GOT3 (cell line): ENCODE data around the gene PKD1L1.
A peak's percentile ranks its signal among the peaks of the same experiment; 100 is the strongest.
"Not testable (repeated sequence)": the region's sequence is repeated elsewhere in the genome, so short reads cannot be mapped to it uniquely, and the experiment has no call there.

Source experiments
- DNase-seq: peaks from one replicate; lab custom pipeline; 2025; ENCODE audit warnings: mixed read lengths; lab: John Stamatoyannopoulos, UW

The PKD1L1 gene, protein sequence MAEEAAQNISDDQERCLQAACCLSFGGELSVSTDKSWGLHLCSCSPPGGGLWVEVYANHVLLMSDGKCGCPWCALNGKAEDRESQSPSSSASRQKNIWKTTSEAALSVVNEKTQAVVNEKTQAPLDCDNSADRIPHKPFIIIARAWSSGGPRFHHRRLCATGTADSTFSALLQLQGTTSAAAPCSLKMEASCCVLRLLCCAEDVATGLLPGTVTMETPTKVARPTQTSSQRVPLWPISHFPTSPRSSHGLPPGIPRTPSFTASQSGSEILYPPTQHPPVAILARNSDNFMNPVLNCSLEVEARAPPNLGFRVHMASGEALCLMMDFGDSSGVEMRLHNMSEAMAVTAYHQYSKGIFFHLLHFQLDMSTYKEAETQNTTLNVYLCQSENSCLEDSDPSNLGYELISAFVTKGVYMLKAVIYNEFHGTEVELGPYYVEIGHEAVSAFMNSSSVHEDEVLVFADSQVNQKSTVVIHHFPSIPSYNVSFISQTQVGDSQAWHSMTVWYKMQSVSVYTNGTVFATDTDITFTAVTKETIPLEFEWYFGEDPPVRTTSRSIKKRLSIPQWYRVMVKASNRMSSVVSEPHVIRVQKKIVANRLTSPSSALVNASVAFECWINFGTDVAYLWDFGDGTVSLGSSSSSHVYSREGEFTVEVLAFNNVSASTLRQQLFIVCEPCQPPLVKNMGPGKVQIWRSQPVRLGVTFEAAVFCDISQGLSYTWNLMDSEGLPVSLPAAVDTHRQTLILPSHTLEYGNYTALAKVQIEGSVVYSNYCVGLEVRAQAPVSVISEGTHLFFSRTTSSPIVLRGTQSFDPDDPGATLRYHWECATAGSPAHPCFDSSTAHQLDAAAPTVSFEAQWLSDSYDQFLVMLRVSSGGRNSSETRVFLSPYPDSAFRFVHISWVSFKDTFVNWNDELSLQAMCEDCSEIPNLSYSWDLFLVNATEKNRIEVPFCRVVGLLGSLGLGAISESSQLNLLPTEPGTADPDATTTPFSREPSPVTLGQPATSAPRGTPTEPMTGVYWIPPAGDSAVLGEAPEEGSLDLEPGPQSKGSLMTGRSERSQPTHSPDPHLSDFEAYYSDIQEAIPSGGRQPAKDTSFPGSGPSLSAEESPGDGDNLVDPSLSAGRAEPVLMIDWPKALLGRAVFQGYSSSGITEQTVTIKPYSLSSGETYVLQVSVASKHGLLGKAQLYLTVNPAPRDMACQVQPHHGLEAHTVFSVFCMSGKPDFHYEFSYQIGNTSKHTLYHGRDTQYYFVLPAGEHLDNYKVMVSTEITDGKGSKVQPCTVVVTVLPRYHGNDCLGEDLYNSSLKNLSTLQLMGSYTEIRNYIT (N-terminal part only)

GRCh38 chr7:47948141-47948790 is at the start of gene PKD1L1:
PKD1L1 (minus strand) TSS chr7:47948466; CDS start chr7:47948440, 26 bp downstream.
- DNase-seq, result no peak

- no peak for DNase-seq
Measured at GRCh38 chr7:47992446-47992845, 44.2 kb upstream of the PKD1L1 start.

DNA sequence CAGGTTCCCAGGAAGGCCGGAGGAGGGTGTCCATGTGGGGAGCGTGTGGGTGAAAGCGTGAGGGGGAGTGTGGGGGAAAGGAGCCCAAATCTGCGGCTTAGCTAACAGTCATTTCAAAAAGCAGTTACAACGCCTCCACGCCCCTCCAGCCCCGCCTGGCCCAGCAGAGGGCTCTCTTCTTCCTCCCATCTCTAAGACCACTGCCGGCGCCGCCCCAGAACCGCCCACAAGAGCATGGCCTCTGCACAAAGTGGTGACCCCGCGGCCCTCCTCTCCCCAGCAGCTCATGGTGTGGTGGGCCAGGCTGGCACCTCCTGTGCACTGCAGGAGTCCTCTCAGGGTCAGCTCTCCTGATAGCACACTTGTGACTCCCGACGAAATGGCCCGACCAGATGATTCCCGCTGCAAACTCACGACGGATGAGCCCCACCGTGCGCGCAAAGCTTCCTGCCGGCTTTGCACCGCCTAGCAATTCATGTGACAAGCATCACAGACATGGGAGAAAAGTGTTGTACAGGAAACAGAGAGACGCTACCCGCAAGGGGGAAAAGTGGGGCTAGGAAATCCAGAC is 43.6 kb upstream of the PKD1L1 start:
- peak; percentile 35 for DNase-seq

DNA sequence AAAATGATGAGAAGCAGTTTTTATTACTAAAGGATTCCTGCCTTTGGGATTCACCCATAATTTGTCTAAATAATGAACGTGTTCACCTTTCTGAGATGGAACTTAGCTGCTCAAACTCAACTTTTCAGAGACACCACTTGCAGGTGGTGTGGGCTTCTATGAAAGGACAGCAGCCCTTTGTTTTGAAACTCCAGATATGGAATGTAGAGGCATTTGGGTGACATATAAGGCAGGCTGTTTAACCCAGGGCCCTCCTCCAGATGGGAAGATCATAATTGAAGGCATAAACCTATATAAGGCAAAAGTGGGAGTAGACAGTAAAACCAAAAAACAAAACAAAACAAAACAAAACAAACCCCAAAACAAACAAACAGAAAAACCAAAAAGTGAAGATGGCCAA is 43.0 kb upstream of the PKD1L1 start:
- no peak for DNase-seq

GRCh38 chr7:47990592-47990991 is 42.3 kb upstream of the PKD1L1 start:
- DNase-seq, result no peak

- not testable (repeated sequence) for DNase-seq
Measured at GRCh38 chr7:47989607-47990400, 41.5 kb upstream of the PKD1L1 start.

DNA sequence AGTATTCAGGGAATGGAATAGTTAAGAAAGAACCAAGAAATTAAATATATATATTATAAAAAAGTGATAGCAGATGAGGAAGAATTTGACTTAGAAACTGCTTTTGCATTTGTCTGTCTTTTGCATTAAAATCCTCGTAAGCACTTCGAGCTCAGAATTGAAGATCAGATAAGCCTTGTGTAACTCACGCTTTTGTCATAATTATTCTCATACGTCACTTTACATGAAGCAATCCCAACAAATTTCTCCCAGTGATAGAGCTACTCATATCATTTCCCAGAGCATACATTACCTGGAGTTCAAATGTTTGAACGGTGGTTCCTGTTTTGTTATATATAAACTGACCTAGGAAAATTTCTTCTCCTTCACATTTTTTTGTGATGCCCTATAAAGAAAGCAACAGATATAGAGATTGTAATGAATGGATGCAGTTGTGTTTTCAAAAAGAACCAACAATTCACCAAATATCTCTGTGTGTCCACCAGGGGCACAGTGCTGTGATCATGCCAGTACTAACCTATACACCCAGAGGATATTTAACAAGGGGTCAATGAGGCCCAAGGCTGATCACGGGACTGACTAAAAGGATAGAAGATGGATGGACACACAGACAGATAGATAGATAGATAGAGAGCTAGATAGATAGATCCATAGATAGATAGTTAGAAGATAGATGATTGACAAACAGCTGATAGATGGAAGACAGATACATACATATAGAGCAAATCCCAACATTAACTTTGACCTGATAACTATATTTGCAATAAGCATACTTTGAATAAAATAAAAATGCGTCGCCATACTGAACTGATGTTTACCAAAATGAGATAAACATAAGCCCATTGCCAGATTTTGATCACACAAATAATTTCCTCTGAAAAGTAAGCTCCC is 40.5 kb upstream of the PKD1L1 start:
- no peak for DNase-seq

GRCh38 chr7:47982610-47983009 is 34.3 kb upstream of the PKD1L1 start:
- DNase-seq, result no peak

GRCh38 chr7:47980648-47981047 is 32.4 kb upstream of the PKD1L1 start:
- DNase-seq, result not testable (repeated sequence)

- no peak for DNase-seq
Measured at GRCh38 chr7:47979832-47980181, 31.5 kb upstream of the PKD1L1 start.

GRCh38 chr7:47979145-47979831 is 31.0 kb upstream of the PKD1L1 start, which contains the start of gene HUS1:
HUS1 (minus strand) TSS chr7:47979615; CDS start chr7:47979519, 96 bp downstream.
- peak; percentile 86 for DNase-seq

- DNase-seq, result no peak
Measured at GRCh38 chr7:47978790-47979144, 30.5 kb upstream of the PKD1L1 start.

- DNase-seq, result no peak
Measured at GRCh38 chr7:47973739-47974138, 25.5 kb upstream of the PKD1L1 start.

GRCh38 chr7:47970761-47971160 is 22.5 kb upstream of the PKD1L1 start:
- DNase-seq, result no peak

DNA sequence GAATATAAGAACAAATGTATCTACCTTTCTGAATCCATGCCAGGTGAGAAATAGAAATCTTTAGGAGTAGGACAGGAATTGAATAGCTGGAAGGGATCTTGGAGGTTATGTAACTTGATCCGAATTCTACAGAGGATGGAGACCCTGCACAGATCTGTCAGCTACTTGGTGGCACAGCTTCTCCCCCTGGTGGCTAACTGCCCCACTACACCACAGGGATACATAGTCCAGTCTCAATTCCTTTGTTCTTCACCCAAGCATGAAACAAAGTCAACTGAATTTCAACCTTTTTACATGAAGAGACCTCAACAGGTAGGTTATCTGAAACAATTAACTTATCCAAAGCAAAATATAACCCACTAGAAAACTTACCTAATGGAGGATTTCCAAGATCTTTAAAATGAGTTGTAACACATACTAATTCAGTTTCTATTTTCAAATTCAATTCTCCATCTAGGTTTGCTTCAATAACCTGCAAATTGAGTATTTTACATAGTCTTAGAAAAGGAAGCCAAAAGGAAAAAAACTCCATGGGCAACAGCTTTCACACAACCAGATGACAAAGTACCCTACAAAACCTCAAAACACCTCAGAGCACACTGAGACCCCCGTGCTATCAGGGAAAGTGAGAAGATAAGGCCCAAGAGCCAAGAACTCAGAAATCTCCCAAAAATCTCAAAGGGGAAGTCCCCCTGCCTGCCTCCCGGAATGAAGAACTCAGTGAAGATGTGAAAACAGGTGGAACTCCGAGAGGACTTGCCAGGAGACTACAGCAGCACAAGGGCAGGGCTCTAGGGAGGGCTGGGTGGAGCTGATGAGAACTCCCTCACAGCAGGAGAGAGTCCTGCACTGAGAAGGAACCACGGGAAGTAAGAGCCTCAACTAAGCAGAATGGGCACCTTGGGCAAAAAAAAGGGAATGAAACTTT is 20.8 kb upstream of the PKD1L1 start:
- no peak for DNase-seq

DNA sequence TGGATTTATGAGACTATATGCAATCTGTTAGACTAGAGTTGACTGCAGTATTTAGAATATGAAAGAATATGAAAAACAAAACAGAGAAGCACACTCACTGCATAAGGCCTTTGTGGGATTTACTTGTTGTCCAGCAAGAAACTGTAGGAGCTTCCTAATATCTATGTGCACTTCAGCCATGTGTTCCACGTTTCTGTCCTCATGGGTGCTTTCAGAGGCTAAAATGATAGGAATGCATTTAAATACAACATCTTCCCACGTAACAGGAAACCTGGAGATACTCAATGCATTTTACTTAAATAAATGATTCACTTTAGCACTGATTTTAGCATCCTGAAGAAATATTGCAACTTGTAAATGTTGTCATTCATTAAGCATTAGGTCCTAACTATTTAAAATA is 19.4 kb upstream of the PKD1L1 start:
- no peak for DNase-seq

DNA sequence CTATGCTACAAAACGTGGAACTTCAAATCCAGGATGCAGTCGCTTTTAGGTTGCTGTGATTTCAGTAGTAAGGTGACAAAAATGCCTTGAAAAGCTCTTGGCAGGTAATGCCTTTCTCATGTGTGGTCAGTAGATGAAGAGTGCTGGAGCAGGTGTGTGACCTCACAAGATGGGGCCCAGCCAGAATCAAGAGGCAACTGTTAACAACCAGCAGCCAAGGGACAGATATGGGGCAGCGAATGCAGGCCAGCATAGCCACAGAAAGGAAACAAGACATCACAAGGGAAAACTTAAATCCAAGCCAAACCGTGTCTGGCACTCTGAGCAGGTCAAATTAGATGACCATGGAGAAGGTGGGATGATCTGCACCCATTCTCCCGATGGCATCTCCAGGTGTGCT is 18.9 kb upstream of the PKD1L1 start:
- DNase-seq, result no peak

DNA sequence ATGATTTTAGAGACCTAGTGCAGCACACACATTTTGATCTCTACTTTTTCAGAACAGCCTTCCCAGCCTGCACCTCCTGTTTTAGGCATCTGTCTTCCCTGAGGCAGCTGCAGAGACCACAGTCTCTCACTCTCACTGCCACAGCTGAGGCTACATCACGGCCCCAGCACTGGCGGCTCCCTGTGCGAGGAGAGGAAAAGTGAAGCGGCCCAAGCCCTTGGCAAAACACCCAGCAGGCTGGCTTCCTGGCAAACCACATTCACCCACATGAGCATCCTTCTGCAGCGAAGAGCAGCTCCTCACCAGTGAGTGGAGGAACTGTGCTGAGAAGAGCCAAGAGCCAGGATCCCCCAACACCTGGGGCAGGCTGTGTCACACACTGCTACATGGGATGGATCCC is 17.2 kb upstream of the PKD1L1 start:
- no peak for DNase-seq
